Body of pancreas (tissue), 4 donors: ENCODE data around the gene CTNNB1. TPM values are rescaled to one million over a fixed set of nuclear protein-coding genes. Genes with fewer than 3 reads are reported as not detected.

Experiments
- ATAC-seq: fragments of 150-250 bp; one replicate; pipeline ENCODE4 v1.9.1; 2016
- DNase-seq, 4 donors: peaks; one replicate each; pipeline ENCODE4 v3.0.0-alpha.2; 2019
- H3K27ac ChIP-seq, 4 donors: fragments of 200-600 bp; sonication (generic); 1 replicate in 3 of 4; 2 replicates in 1 of 4; pipeline versions ENCODE4 v1.5.1 to v1.6.1; 2016 to 2019; ENCODE audit warnings: mild to moderate bottlenecking in 1 of 4, mixed read lengths in 1 of 4, moderate library complexity in 1 of 4
- H3K27me3 ChIP-seq, 2 donors: fragments of 200-600 bp; sonication (generic); one replicate each; pipeline ENCODE4 v1.6.0; 2016; ENCODE audit warnings: mild to moderate bottlenecking in 1 of 2
- H3K36me3 ChIP-seq, 2 donors: fragments of 200-600 bp; sonication (generic); replicated peaks in 1 of 2; 2 replicates each; pipeline ENCODE4 v1.5.1; 2016; ENCODE audit warnings: low read depth in 2 of 2; ENCODE audit not compliant: insufficient read depth in 1 of 2
- H3K4me1 ChIP-seq: fragments of 200-600 bp; sonication (generic); one replicate; pipeline ENCODE4 v1.6.0; 2016
- H3K4me3 ChIP-seq, 2 donors: fragments of 200-600 bp; sonication (generic); 1 replicate in 1 of 2; 2 replicates in 1 of 2; pipeline ENCODE4 v1.5.1; 2016 to 2019
- H3K9me3 ChIP-seq, 3 donors: fragments of 200-600 bp; sonication (generic); 1 replicate in 2 of 3; 2 replicates in 1 of 3; pipeline ENCODE4 v1.5.1; 2016
- CTCF ChIP-seq, 7 experiments: fragments of 450-650 bp in 4 of 7; fragments of 200-600 bp in 3 of 7; sonication (generic) in 3 of 7; IDR thresholded peaks; one replicate each; pipeline ENCODE4 v1.5.1; 2016 to 2019; ENCODE audit warnings: antibody characterized with exemption in 7 of 7
- POLR2A ChIP-seq, 3 donors: fragments of 450-650 bp; IDR thresholded peaks; one replicate each; pipeline ENCODE4 v1.6.1; 2016; ENCODE audit warnings: antibody characterized with exemption in 3 of 3, mild to moderate bottlenecking in 2 of 3
- WGBS, 2 donors: methylation state at CpG; one replicate each; pipeline ENCODE4 v1.1.5; 2017; 5-methylcytosine and 5-hydroxymethylcytosine counted together
- intact Hi-C: fragments of 100-400 bp; cut with DNase I; formaldehyde crosslinking; loops from one replicate; pipeline ENCODE4 v1.15.1; 2023
- total RNA-seq, 2 donors: library from RNA; depleted of rRNA; stranded (reverse); fragments of >200 nt; gene quantifications; one replicate each; pipeline ENCODE4 v1.1.0, GENCODE V29; 2016

Gene CTNNB1
- total RNA-seq, 2 donors from 2014 or later = 144 to 266 TPM

DNA sequence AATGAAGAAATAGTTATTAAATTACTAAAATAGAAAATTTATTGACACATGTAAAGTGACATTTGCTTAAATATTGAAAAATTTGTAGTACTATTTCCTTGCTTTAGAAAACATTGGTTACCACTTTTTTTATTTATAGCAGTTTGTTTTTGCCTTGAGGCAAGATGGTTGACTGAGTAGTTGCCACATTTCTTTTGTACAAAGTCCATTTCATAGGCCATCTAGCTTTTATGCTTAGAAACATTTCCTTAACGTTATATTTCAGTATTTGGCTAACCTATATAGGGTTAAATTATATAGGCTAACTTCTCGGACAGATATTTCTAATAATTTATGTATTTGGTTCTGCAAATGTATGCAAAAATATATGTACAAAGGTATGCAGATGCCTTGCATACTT is 17.1 kb downstream of the CTNNB1 start:
- H3K27ac ChIP-seq = no peak overlapping the region
- H3K27me3 ChIP-seq = no peaks in the 10 kb centered on the region
- H3K4me3 ChIP-seq = no peak overlapping the region
- 73 to 80% methylated on average over 2 of the region's 2 CpGs for WGBS, 2 donors
- H3K4me1 ChIP-seq = peaks cover 63% of the 10 kb centered on the region
- intact Hi-C loops = no loop called here
- no peak for TF ChIP-seq POLR2A (IDR thresholded peaks at IDR 0.05)
- H3K36me3 ChIP-seq = no peaks in the 10 kb centered on the region
- DNase-seq = no peak
- no peaks in the 10 kb centered on the region for H3K9me3 ChIP-seq
- no peak for ATAC-seq

- ATAC-seq = no peak
- H3K27me3 ChIP-seq = no peaks in the 10 kb centered on the region
- intact Hi-C loops = no loop called here
- no peak for DNase-seq
- no peak overlapping the region for H3K27ac ChIP-seq
- no peak overlapping the region for H3K4me3 ChIP-seq
- H3K9me3 ChIP-seq = no peaks in the 10 kb centered on the region
- H3K4me1 ChIP-seq = peaks cover 69% of the 10 kb centered on the region
- WGBS, 2 donors = 64 to 89% methylated on average over 1 of the region's 1 CpG
- TF ChIP-seq CTCF (IDR thresholded peaks at IDR 0.05) = no peak
- H3K36me3 ChIP-seq = no peaks in the 10 kb centered on the region
Observed at GRCh38 chr3:41216993-41217392, 17.7 kb downstream of the CTNNB1 start.

DNA sequence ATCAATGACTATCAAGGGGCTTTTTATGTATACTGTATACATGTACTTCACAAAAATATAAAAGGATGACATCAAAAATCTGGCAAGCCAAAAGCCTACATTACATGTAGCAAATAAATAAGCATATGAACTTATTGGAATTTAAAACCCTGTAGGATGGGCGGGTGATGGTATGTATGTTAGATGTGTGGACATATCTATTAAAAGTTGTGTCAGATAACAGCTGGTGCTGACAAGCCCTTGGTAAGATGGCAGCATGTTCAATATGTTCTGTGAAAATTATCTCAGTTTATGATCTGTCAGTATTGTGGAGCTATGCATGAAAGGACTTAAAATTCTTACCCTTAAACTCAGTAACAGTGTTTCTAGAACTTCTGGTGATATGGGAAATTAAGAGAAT is 20.1 kb downstream of the CTNNB1 start:
- Histone ChIP-seq H3K4me1 (peaks cover 71% of the 10 kb centered on the region), H3K27ac (no peak overlapping the region), H3K4me3 (no peak overlapping the region), H3K36me3 (no peaks in the 10 kb centered on the region), H3K27me3 (no peaks in the 10 kb centered on the region), H3K9me3 (no peaks in the 10 kb centered on the region)
- WGBS, 2 donors = 98 to 100% methylated on average over 1 of the region's 1 CpG
- DNase-seq (no peak), ATAC-seq (no peak)
- TF ChIP-seq POLR2A (IDR thresholded peaks at IDR 0.05) = no peak
- no peak for TF ChIP-seq CTCF (IDR thresholded peaks at IDR 0.05)
- intact Hi-C loops = no loop called here

- no peak for ATAC-seq
- no peak for DNase-seq
- no peaks in the 10 kb centered on the region for H3K9me3 ChIP-seq
- no peak overlapping the region for H3K27ac ChIP-seq
- 78 to 79% methylated on average over 7 of the region's 7 CpGs for WGBS, 2 donors
- H3K27me3 ChIP-seq = no peaks in the 10 kb centered on the region
- TF ChIP-seq CTCF (IDR thresholded peaks at IDR 0.05) = no peak
- no peak for TF ChIP-seq POLR2A (IDR thresholded peaks at IDR 0.05)
- no peak overlapping the region for H3K4me3 ChIP-seq
- peaks cover 59% of the 10 kb centered on the region for H3K4me1 ChIP-seq
- peaks cover 11% of the 10 kb centered on the region in 2 donors for H3K36me3 ChIP-seq
- intact Hi-C loops = no loop called here
Observed at GRCh38 chr3:41220906-41221677, 21.8 kb downstream of the CTNNB1 start.

- no peak for TF ChIP-seq POLR2A (IDR thresholded peaks at IDR 0.05)
- TF ChIP-seq CTCF (IDR thresholded peaks at IDR 0.05) = no peak
- Histone ChIP-seq H3K4me3 (no peak overlapping the region), H3K27me3 (no peaks in the 10 kb centered on the region), H3K4me1 (peaks cover 54% of the 10 kb centered on the region), H3K27ac (no peak overlapping the region), H3K9me3 (no peaks in the 10 kb centered on the region), H3K36me3 (peaks cover 12 to 15% of the 10 kb centered on the region in 2 donors)
- WGBS, 2 donors = 50 to 57% methylated on average over 2 of the region's 2 CpGs
- intact Hi-C loops = no loop called here
- DNase-seq = no peak
- no peak for ATAC-seq
Observed at GRCh38 chr3:41222012-41222411, 22.7 kb downstream of the CTNNB1 start.
